GM23338 (cell line): ENCODE measurements around the gene NUMBL. TPM values are rescaled to one million over a fixed set of nuclear protein-coding genes. Genes with fewer than 3 reads are reported as not detected.

Experiments used
- ATAC-seq: fragments of 200-7000 bp; cut with Tn5 transposase; 3 replicates; pipeline ENCODE4 v1.9.1; 2020
- DNase-seq: peaks from one replicate; pipeline ENCODE4 v3.0.0-alpha.2; 2015; ENCODE audit warnings: low spot score
- H2AFZ ChIP-seq: fragments of 200-600 bp; sonication (generic); 2 replicates; pipeline ENCODE4 v1.8.0; 2016; ENCODE audit warnings: antibody characterized with exemption, mild to moderate bottlenecking, moderate library complexity
- H3F3A ChIP-seq: fragments of 200-600 bp; sonication (generic); replicated peaks from 2 replicates; pipeline ENCODE4 v1.8.0; 2017; ENCODE audit warnings: antibody characterized with exemption, mixed run types, low read depth
- H3K27ac ChIP-seq: fragments of 200-600 bp; sonication (generic); 2 replicates; pipeline ENCODE4 v1.6.1; 2016; ENCODE audit warnings: low read depth
- H3K27me3 ChIP-seq: fragments of 200-600 bp; sonication (generic); 2 replicates; pipeline ENCODE4 v1.8.0; 2016; ENCODE audit warnings: mild to moderate bottlenecking, mixed run types, moderate library complexity; ENCODE audit not compliant: insufficient read depth
- H3K36me3 ChIP-seq: fragments of 200-600 bp; sonication (generic); 2 replicates; pipeline ENCODE4 v1.8.0; 2016; ENCODE audit warnings: mild to moderate bottlenecking; ENCODE audit not compliant: insufficient read depth
- H3K4me1 ChIP-seq: fragments of 200-600 bp; sonication (generic); 2 replicates; pipeline ENCODE4 v1.8.0; 2016; ENCODE audit warnings: mild to moderate bottlenecking, moderate library complexity; ENCODE audit not compliant: insufficient read depth
- H3K4me2 ChIP-seq: fragments of 200-600 bp; sonication (generic); 2 replicates; pipeline ENCODE4 v1.7.1; 2017; ENCODE audit warnings: mixed run types
- H3K4me3 ChIP-seq: fragments of 200-600 bp; sonication (generic); 2 replicates; pipeline ENCODE4 v1.6.1; 2016; ENCODE audit warnings: mixed run types
- H3K79me2 ChIP-seq: fragments of 200-600 bp; sonication (generic); replicated peaks from 2 replicates; pipeline ENCODE4 v1.8.0; 2017; ENCODE audit warnings: mild to moderate bottlenecking; ENCODE audit not compliant: insufficient read depth
- H3K9me2 ChIP-seq: fragments of 200-600 bp; sonication (generic); 2 replicates; pipeline ENCODE4 v1.8.0; 2017; ENCODE audit not compliant: insufficient read depth
- H4K20me1 ChIP-seq: fragments of 200-600 bp; sonication (generic); replicated peaks from 2 replicates; pipeline ENCODE4 v1.8.0; 2017; ENCODE audit warnings: mild to moderate bottlenecking; ENCODE audit not compliant: insufficient read depth
- H3K27ac Mint-ChIP-seq: 2 replicates; pipeline ENCODE4 v1.8.0; 2020; ENCODE audit warnings: inconsistent platforms, mild to moderate bottlenecking, moderate library complexity, mixed read lengths
- H3K27me3 Mint-ChIP-seq: 3 replicates; pipeline ENCODE4 v1.8.0; 2022; ENCODE audit warnings: low read depth, mild to moderate bottlenecking, moderate library complexity, mixed read lengths, inconsistent platforms; ENCODE audit not compliant: insufficient read depth, poor library complexity
- H3K36me3 Mint-ChIP-seq: 3 replicates; pipeline ENCODE4 v1.8.0; 2021; ENCODE audit warnings: low read depth, mild to moderate bottlenecking, inconsistent platforms, moderate library complexity, mixed read lengths
- H3K4me1 Mint-ChIP-seq: 3 replicates; pipeline ENCODE4 v1.8.0; 2020; ENCODE audit warnings: mild to moderate bottlenecking, inconsistent platforms, mixed read lengths
- H3K4me3 Mint-ChIP-seq: 3 replicates; pipeline ENCODE4 v1.8.0; 2021; ENCODE audit warnings: moderate library complexity, mild to moderate bottlenecking, inconsistent platforms, mixed read lengths
- H3K9me3 Mint-ChIP-seq: 3 replicates; pipeline ENCODE4 v1.8.0; 2020; ENCODE audit warnings: moderate library complexity, mild to moderate bottlenecking, inconsistent platforms, mixed read lengths
- CREB1 ChIP-seq: fragments of 250-450 bp; sonication (Bioruptor Pico); IDR thresholded peaks from 2 replicates; pipeline ENCODE4 v1.5.0; 2020; ENCODE audit warnings: low read depth, mild to moderate bottlenecking, moderate library complexity
- EZH2 ChIP-seq: fragments of 200-600 bp; sonication (generic); IDR thresholded peaks from one replicate; pipeline ENCODE4 v1.8.0; 2017; ENCODE audit warnings: antibody characterized with exemption, mild to moderate bottlenecking, low read depth; ENCODE audit not compliant: unreplicated experiment
- EZH2phosphoT487 ChIP-seq: fragments of 200-600 bp; sonication (generic); IDR thresholded peaks from one replicate; pipeline ENCODE4 v1.8.1; 2018; ENCODE audit warnings: antibody characterized with exemption; ENCODE audit not compliant: unreplicated experiment
- JUNB ChIP-seq: IDR thresholded peaks from one replicate; pipeline ENCODE4 v1.6.1; 2016; ENCODE audit warnings: antibody characterized with exemption; ENCODE audit not compliant: unreplicated experiment
- NANOG ChIP-seq: IDR thresholded peaks from 2 replicates; pipeline ENCODE4 v1.6.1; 2016; ENCODE audit warnings: antibody characterized with exemption, borderline replicate concordance
- POLR2AphosphoS5 ChIP-seq: IDR thresholded peaks from 2 replicates; pipeline ENCODE4 v1.6.1; 2016; ENCODE audit warnings: antibody characterized with exemption, low read depth
- STAT1 ChIP-seq: IDR thresholded peaks from one replicate; pipeline ENCODE4 v1.6.1; 2016; ENCODE audit warnings: antibody characterized with exemption; ENCODE audit not compliant: unreplicated experiment
- ZNF114 ChIP-seq: fragments of 250-450 bp; sonication (Bioruptor Pico); IDR thresholded peaks from 2 replicates; pipeline ENCODE4 v1.5.0; 2020; ENCODE audit warnings: mild to moderate bottlenecking, moderate library complexity
- ZNF331 ChIP-seq: fragments of 250-450 bp; sonication (Bioruptor Pico); IDR thresholded peaks from 2 replicates; pipeline ENCODE4 v1.5.0; 2020; ENCODE audit warnings: low read depth, mild to moderate bottlenecking, moderate library complexity
- polyA plus RNA-seq: library from polyadenylated mRNA; unstranded; fragments of >200 nt; fragmentation: Nextera tagmentation; extraction: Ambion mirVana; gene quantifications from 2 replicates; pipeline ENCODE4 v1.2.1, GENCODE V29; 2016
- total RNA-seq: library from RNA; depleted of rRNA; stranded (reverse); fragments of >200 nt; shearing (Covaris generic); gene quantifications from 2 replicates; pipeline ENCODE4 v1.2.3, GENCODE V29; 2014
- TF ChIP-seq, protein P1 (sequence below): fragments of 250-450 bp; sonication (Bioruptor Pico); IDR thresholded peaks from 2 replicates; pipeline ENCODE4 v1.5.0; 2020; ENCODE audit warnings: mild to moderate bottlenecking, moderate library complexity
- TF ChIP-seq, protein P2 (sequence below), 2 experiments: fragments of 200-600 bp in 1 of 2; sonication (generic) in 1 of 2; conservative IDR thresholded peaks; 2 replicates each; pipeline versions ENCODE4 v1.5.1 to v1.6.1; 2016 to 2017; ENCODE audit warnings: antibody characterized with exemption in 2 of 2, low read depth in 2 of 2, mild to moderate bottlenecking in 2 of 2, moderate library complexity in 1 of 2
- TF ChIP-seq, protein P3 (sequence below): IDR thresholded peaks from 2 replicates; pipeline ENCODE4 v1.6.1; 2016; ENCODE audit warnings: antibody characterized with exemption
- TF ChIP-seq, protein P4 (sequence below): IDR thresholded peaks from one replicate; pipeline ENCODE4 v1.6.1; 2018; ENCODE audit warnings: antibody characterized with exemption; ENCODE audit not compliant: unreplicated experiment

Gene NUMBL
- total and polyA plus RNA-seq, 2 experiments from 2014 or later = 8.5 to 28.5 TPM

DNA sequence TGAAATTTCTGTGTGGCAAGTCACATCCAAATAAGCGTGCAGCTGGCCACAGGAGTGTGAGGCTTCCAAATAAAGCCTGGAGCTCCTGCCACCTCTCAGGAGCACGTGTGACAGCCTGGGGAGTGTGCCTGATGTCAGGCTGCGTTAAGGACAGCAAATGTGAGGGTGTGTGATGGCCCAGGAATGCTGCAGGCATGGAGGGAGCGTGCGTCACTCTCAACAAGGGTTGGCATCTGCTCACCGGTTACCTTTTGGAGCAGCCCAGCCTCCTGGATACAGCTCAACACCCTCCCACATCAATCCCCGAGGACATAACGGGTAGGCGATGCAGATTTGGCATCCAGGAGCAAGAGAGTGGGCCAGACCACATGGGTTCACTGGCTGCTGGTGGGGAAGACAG, 19.0 kb downstream of the NUMBL start:
- H3K27ac ChIP-seq = no peak overlapping the region

More for the DNA sequence above, 19.0 kb downstream of the NUMBL start:
- no peak for DNase-seq
- H3F3A ChIP-seq = no peaks in the 10 kb centered on the region
- no peaks in the 10 kb centered on the region for H4K20me1 ChIP-seq
- peaks cover 15% of the 10 kb centered on the region; the same call in 1 of the 2 replicates for H3K36me3 ChIP-seq
- H3K27me3 Mint-ChIP-seq = no peaks in the 10 kb centered on the region
- H2AFZ ChIP-seq = no peak overlapping the region
- H3K4me3 ChIP-seq = no peak overlapping the region
- no peaks in the 10 kb centered on the region for H3K4me1 ChIP-seq
- H3K9me3 Mint-ChIP-seq = no peaks in the 10 kb centered on the region
- TF ChIP-seq STAT1 (no peak), ZNF114 (CRISPR knock-in tag) (no peak), ZNF331 (no peak), CREB1 (CRISPR knock-in tag) (no peak), JUNB (no peak), POLR2AphosphoS5 (no peak), EZH2 (no peak), NANOG (no peak), EZH2phosphoT487 (no peak)
- TF ChIP-seq, protein P1, sequence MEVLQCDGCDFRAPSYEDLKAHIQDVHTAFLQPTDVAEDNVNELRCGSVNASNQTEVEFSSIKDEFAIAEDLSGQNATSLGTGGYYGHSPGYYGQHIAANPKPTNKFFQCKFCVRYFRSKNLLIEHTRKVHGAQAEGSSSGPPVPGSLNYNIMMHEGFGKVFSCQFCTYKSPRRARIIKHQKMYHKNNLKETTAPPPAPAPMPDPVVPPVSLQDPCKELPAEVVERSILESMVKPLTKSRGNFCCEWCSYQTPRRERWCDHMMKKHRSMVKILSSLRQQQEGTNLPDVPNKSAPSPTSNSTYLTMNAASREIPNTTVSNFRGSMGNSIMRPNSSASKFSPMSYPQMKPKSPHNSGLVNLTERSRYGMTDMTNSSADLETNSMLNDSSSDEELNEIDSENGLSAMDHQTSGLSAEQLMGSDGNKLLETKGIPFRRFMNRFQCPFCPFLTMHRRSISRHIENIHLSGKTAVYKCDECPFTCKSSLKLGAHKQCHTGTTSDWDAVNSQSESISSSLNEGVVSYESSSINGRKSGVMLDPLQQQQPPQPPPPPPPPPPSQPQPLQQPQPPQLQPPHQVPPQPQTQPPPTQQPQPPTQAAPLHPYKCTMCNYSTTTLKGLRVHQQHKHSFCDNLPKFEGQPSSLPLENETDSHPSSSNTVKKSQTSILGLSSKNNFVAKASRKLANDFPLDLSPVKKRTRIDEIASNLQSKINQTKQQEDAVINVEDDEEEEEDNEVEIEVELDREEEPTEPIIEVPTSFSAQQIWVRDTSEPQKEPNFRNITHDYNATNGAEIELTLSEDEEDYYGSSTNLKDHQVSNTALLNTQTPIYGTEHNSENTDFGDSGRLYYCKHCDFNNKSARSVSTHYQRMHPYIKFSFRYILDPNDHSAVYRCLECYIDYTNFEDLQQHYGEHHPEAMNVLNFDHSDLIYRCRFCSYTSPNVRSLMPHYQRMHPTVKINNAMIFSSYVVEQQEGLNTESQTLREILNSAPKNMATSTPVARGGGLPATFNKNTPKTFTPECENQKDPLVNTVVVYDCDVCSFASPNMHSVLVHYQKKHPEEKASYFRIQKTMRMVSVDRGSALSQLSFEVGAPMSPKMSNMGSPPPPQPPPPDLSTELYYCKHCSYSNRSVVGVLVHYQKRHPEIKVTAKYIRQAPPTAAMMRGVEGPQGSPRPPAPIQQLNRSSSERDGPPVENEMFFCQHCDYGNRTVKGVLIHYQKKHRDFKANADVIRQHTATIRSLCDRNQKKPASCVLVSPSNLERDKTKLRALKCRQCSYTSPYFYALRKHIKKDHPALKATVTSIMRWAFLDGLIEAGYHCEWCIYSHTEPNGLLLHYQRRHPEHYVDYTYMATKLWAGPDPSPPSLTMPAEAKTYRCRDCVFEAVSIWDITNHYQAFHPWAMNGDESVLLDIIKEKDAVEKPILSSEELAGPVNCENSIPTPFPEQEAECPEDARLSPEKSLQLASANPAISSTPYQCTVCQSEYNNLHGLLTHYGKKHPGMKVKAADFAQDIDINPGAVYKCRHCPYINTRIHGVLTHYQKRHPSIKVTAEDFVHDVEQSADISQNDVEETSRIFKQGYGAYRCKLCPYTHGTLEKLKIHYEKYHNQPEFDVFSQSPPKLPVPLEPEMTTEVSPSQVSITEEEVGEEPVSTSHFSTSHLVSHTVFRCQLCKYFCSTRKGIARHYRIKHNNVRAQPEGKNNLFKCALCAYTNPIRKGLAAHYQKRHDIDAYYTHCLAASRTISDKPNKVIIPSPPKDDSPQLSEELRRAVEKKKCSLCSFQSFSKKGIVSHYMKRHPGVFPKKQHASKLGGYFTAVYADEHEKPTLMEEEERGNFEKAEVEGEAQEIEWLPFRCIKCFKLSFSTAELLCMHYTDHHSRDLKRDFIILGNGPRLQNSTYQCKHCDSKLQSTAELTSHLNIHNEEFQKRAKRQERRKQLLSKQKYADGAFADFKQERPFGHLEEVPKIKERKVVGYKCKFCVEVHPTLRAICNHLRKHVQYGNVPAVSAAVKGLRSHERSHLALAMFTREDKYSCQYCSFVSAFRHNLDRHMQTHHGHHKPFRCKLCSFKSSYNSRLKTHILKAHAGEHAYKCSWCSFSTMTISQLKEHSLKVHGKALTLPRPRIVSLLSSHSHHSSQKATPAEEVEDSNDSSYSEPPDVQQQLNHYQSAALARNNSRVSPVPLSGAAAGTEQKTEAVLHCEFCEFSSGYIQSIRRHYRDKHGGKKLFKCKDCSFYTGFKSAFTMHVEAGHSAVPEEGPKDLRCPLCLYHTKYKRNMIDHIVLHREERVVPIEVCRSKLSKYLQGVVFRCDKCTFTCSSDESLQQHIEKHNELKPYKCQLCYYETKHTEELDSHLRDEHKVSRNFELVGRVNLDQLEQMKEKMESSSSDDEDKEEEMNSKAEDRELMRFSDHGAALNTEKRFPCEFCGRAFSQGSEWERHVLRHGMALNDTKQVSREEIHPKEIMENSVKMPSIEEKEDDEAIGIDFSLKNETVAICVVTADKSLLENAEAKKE (CRISPR knock-in tag) = no peak
- TF ChIP-seq, protein P2, sequence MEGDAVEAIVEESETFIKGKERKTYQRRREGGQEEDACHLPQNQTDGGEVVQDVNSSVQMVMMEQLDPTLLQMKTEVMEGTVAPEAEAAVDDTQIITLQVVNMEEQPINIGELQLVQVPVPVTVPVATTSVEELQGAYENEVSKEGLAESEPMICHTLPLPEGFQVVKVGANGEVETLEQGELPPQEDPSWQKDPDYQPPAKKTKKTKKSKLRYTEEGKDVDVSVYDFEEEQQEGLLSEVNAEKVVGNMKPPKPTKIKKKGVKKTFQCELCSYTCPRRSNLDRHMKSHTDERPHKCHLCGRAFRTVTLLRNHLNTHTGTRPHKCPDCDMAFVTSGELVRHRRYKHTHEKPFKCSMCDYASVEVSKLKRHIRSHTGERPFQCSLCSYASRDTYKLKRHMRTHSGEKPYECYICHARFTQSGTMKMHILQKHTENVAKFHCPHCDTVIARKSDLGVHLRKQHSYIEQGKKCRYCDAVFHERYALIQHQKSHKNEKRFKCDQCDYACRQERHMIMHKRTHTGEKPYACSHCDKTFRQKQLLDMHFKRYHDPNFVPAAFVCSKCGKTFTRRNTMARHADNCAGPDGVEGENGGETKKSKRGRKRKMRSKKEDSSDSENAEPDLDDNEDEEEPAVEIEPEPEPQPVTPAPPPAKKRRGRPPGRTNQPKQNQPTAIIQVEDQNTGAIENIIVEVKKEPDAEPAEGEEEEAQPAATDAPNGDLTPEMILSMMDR (conservative IDR thresholded peaks at IDR 0.05; ENCODE audit: low read depth in 2 of 2) = no peak
- TF ChIP-seq, protein P3, sequence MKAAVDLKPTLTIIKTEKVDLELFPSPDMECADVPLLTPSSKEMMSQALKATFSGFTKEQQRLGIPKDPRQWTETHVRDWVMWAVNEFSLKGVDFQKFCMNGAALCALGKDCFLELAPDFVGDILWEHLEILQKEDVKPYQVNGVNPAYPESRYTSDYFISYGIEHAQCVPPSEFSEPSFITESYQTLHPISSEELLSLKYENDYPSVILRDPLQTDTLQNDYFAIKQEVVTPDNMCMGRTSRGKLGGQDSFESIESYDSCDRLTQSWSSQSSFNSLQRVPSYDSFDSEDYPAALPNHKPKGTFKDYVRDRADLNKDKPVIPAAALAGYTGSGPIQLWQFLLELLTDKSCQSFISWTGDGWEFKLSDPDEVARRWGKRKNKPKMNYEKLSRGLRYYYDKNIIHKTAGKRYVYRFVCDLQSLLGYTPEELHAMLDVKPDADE = no peak
- TF ChIP-seq, protein P4, sequence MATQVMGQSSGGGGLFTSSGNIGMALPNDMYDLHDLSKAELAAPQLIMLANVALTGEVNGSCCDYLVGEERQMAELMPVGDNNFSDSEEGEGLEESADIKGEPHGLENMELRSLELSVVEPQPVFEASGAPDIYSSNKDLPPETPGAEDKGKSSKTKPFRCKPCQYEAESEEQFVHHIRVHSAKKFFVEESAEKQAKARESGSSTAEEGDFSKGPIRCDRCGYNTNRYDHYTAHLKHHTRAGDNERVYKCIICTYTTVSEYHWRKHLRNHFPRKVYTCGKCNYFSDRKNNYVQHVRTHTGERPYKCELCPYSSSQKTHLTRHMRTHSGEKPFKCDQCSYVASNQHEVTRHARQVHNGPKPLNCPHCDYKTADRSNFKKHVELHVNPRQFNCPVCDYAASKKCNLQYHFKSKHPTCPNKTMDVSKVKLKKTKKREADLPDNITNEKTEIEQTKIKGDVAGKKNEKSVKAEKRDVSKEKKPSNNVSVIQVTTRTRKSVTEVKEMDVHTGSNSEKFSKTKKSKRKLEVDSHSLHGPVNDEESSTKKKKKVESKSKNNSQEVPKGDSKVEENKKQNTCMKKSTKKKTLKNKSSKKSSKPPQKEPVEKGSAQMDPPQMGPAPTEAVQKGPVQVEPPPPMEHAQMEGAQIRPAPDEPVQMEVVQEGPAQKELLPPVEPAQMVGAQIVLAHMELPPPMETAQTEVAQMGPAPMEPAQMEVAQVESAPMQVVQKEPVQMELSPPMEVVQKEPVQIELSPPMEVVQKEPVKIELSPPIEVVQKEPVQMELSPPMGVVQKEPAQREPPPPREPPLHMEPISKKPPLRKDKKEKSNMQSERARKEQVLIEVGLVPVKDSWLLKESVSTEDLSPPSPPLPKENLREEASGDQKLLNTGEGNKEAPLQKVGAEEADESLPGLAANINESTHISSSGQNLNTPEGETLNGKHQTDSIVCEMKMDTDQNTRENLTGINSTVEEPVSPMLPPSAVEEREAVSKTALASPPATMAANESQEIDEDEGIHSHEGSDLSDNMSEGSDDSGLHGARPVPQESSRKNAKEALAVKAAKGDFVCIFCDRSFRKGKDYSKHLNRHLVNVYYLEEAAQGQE = no peak
- no peaks in the 10 kb centered on the region for H3K27me3 ChIP-seq
- no peaks in the 10 kb centered on the region for H3K79me2 ChIP-seq
- no peak overlapping the region for H3K4me2 ChIP-seq
- no peak overlapping the region for H3K27ac Mint-ChIP-seq
- H3K36me3 Mint-ChIP-seq = peaks cover 31% of the 10 kb centered on the region
- no peak overlapping the region for H3K4me3 Mint-ChIP-seq
- no peaks in the 10 kb centered on the region for H3K9me2 ChIP-seq
- no peak for ATAC-seq
- no peaks in the 10 kb centered on the region for H3K4me1 Mint-ChIP-seq
